Breast epithelium (tissue), 4 donors: Measurements from ENCODE around the gene ADGRL3. TPM values are rescaled to one million over a fixed set of nuclear protein-coding genes. Genes with fewer than 3 reads are reported as not detected.

Experiments used
- DNase-seq, 2 donors: peaks; one replicate each; pipeline ENCODE4 v3.0.0-alpha.2; 2019; ENCODE audit warnings: low spot score in 2 of 2
- H3K27ac ChIP-seq, 2 donors: fragments of 200-600 bp; sonication (generic) in 1 of 2; one replicate each; pipeline ENCODE4 v1.5.1; 2016 to 2019; ENCODE audit warnings: mild to moderate bottlenecking in 1 of 2
- H3K27me3 ChIP-seq, 2 donors: fragments of 200-600 bp; sonication (generic) in 1 of 2; one replicate each; pipeline versions ENCODE4 v1.5.1 to v1.6.0; 2017 to 2019; ENCODE audit warnings: control low read depth in 1 of 2, mild to moderate bottlenecking in 1 of 2
- H3K36me3 ChIP-seq: fragments of 200-600 bp; one replicate; pipeline ENCODE4 v1.5.1; 2019
- H3K4me1 ChIP-seq, 2 donors: fragments of 200-600 bp; sonication (generic); one replicate each; pipeline ENCODE4 v1.5.1; 2016 to 2019; ENCODE audit warnings: control low read depth in 1 of 2
- H3K4me3 ChIP-seq, 3 donors: fragments of 200-600 bp; sonication (generic); 1 replicate in 2 of 3; 2 replicates in 1 of 3; pipeline ENCODE4 v1.5.1; 2016 to 2019; ENCODE audit warnings: mild to moderate bottlenecking in 3 of 3, moderate library complexity in 2 of 3
- H3K9me3 ChIP-seq, 2 donors: fragments of 200-600 bp; sonication (generic) in 1 of 2; one replicate each; pipeline ENCODE4 v1.5.1; 2016 to 2019; ENCODE audit warnings: control low read depth in 1 of 2
- POLR2A ChIP-seq: fragments of 450-650 bp; IDR thresholded peaks from one replicate; pipeline ENCODE4 v1.6.1; 2016; ENCODE audit warnings: antibody characterized with exemption, mild to moderate bottlenecking, moderate library complexity
- POLR2AphosphoS5 ChIP-seq, 3 donors: sonication (generic); formaldehyde crosslinking; IDR thresholded peaks; one replicate each; pipeline ENCODE4 v1.6.1; 2017; ENCODE audit warnings: antibody characterized with exemption in 3 of 3
- intact Hi-C: fragments of 100-400 bp; cut with DNase I; formaldehyde crosslinking; loops from one replicate; pipeline ENCODE4 v1.15.1; 2023; ENCODE audit warnings: low total_unique reads
- total RNA-seq, 3 donors: library from RNA; depleted of rRNA; stranded (reverse); fragments of >200 nt; gene quantifications; one replicate each; pipeline ENCODE4 v1.1.0, GENCODE V29; 2016
- TF ChIP-seq, protein P1 (sequence below), 3 donors: fragments of 450-650 bp; IDR thresholded peaks; one replicate each; pipeline ENCODE4 v1.5.1; 2016 to 2017; ENCODE audit warnings: antibody characterized with exemption in 3 of 3, mild to moderate bottlenecking in 3 of 3, moderate library complexity in 3 of 3

ADGRL3 gene
- total RNA-seq, 3 donors from 2014 or later: 4.2 to 8.2 (median 6.6) TPM

DNA sequence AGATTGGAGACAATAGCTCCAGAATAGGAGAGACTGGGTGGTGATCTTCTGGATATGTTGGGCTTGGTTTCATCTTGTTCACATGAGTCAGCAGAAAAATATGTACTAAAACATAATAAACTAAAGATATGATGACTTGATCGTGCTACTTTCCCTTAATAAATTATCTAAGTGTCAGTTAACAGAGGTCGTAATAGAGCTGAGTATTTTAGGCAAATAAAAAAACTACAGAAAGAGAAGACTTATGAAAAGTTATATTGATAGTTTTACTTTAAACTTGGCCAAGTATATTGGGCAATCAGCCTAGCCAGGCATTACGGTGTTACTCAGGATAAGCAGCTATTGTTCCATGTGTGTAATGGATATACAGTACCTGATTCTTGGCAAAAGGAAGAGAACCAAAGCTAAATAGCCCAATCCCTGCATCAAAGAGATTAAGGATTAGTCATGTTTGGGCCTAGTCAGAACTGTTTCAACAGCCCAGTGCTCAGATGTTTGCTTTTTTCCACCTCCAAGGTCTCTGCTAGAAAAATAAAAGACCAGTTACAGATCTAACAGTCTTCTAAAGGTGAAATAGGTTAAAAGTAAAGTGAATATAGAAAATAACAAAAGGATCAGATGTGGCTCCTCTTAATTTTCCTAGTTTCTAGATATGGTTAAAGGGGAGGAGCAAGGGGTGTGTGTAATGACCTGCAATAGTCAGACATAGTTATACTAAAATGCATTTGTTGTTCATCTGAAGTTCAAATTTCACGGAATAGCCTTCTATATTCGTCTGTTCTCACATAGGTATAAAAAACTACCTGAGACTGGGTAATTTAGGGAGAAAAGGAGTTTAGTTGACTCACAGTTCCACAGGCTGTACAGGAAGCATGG is 262.6 kb downstream of the ADGRL3 start:
- Histone ChIP-seq H3K4me1 (no peaks in the 10 kb centered on the region), H3K9me3 (no peaks in the 10 kb centered on the region), H3K36me3 (no peaks in the 10 kb centered on the region), H3K27me3 (no peaks in the 10 kb centered on the region), H3K27ac (no peak overlapping the region), H3K4me3 (no peak overlapping the region)
- DNase-seq: no peak
- TF ChIP-seq POLR2A (no peak), POLR2AphosphoS5 (IDR thresholded peaks at IDR 0.05) (no peak)
- TF ChIP-seq, protein P1, sequence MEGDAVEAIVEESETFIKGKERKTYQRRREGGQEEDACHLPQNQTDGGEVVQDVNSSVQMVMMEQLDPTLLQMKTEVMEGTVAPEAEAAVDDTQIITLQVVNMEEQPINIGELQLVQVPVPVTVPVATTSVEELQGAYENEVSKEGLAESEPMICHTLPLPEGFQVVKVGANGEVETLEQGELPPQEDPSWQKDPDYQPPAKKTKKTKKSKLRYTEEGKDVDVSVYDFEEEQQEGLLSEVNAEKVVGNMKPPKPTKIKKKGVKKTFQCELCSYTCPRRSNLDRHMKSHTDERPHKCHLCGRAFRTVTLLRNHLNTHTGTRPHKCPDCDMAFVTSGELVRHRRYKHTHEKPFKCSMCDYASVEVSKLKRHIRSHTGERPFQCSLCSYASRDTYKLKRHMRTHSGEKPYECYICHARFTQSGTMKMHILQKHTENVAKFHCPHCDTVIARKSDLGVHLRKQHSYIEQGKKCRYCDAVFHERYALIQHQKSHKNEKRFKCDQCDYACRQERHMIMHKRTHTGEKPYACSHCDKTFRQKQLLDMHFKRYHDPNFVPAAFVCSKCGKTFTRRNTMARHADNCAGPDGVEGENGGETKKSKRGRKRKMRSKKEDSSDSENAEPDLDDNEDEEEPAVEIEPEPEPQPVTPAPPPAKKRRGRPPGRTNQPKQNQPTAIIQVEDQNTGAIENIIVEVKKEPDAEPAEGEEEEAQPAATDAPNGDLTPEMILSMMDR (IDR thresholded peaks at IDR 0.05): no peak
- intact Hi-C loops: no loop called here

DNA sequence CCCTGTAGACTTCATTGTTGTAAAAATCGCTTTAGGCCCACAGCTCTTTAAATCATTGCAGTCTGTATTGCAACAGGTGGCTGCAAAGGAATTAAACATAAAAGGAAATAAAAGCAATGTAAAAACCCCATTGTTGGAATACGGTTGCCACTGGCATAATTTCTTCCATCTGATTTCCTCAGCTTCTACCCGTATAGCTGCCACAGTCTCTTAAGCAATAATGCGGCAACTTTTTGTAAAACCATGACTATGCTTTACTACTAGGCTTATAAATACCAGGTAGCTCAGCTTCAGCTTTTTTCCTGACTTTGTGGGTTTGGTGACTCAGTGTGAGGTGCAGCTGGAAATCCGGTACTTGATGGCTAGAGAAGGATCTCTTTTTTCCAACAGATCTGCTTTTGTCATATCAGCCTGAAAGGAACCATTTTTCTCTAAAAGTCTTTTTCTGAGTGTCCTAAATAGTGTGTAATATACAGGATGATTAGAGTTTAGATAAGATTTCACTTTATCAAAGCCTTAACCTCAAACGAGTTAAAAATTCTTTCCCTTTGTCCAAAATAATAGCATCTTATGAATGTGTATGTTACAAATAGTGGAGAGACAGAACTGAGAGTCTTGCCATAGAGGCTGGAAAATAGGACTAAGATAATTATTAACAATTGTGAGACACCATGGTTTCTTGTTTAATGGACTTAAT is 268.0 kb downstream of the ADGRL3 start:
- Histone ChIP-seq H3K4me3 (no peak overlapping the region), H3K27me3 (no peaks in the 10 kb centered on the region), H3K36me3 (no peaks in the 10 kb centered on the region), H3K27ac (no peak overlapping the region), H3K9me3 (no peaks in the 10 kb centered on the region), H3K4me1 (no peaks in the 10 kb centered on the region)
- intact Hi-C loops: no loop called here
- no peak for DNase-seq
- TF ChIP-seq, protein P1 (IDR thresholded peaks at IDR 0.05): no peak
- TF ChIP-seq POLR2A (no peak), POLR2AphosphoS5 (IDR thresholded peaks at IDR 0.05) (no peak)

DNA sequence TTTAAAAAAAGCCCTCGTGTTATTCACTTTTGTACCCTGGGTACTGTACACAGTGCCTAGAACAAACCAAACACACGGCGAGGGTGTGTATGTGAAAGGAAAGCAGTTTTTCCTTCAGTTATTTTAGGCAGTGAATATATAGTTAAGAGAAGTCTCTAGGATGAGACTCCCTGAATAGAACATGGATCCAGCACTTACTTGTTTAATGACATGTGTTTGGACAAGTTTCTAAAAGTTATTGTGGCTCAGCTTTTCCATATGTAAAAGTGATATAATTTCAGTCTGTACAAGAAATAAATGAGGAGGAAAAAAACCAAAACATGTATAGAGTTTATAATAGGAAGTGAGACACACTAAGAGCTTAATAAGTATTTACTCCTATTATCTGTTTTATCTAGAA is 273.2 kb downstream of the ADGRL3 start:
- H3K9me3 ChIP-seq: no peaks in the 10 kb centered on the region
- H3K36me3 ChIP-seq: no peaks in the 10 kb centered on the region
- intact Hi-C loops: loop anchor here (5.0 kb wide), 1 partner anchor 41 kb away; no protein-coding TSS in a partner anchor
- no peaks in the 10 kb centered on the region for H3K4me1 ChIP-seq
- H3K27ac ChIP-seq: no peak overlapping the region
- TF ChIP-seq POLR2AphosphoS5 (IDR thresholded peaks at IDR 0.05): no peak
- TF ChIP-seq, protein P1 (IDR thresholded peaks at IDR 0.05): no peak
- TF ChIP-seq POLR2A: no peak
- H3K27me3 ChIP-seq: no peaks in the 10 kb centered on the region
- DNase-seq: no peak
- no peak overlapping the region for H3K4me3 ChIP-seq

DNA sequence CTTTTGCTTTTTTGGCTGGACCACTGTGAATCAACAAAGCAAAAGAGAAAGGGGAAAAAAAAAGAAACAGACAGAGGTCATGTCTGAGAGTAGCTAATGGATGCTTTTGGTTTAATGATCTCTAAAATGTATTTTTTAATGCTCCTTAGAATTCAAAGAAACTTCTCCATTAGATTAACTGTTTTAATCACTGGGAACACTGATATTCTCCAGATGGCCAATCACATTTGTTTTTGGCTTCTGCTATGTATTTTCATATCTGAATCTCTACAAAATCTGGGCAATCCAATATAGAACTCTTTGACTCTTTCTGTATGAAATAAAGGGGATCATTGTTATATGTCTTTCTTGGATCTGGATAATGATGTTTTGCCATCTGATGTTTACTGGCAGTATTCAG is 278.2 kb downstream of the ADGRL3 start:
- no peak for DNase-seq
- intact Hi-C loops: no loop called here
- TF ChIP-seq, protein P1 (IDR thresholded peaks at IDR 0.05): no peak
- TF ChIP-seq POLR2A: no peak
- no peak for TF ChIP-seq POLR2AphosphoS5 (IDR thresholded peaks at IDR 0.05)

DNA sequence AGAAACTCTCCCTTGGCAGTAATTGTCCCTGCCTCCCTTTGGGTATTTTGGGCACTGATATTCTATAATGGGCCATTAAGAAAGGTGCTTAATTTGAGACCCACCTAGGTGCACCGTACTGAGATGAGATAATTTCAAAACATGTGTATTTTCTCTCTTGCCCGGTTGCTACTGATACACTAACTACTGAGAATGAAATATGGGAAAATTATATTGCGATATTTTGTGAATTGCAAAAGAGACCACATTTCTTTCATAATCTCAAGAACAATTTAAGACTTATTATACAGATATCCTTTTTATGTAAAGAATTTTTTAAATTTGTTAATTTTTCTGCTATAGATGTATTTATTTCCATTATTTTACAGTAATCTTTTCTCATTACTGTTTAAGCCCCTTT is 284.9 kb downstream of the ADGRL3 start:
- H3K4me3 ChIP-seq: no peak overlapping the region
- no peaks in the 10 kb centered on the region for H3K4me1 ChIP-seq
- no peaks in the 10 kb centered on the region for H3K9me3 ChIP-seq
- TF ChIP-seq POLR2A (no peak), POLR2AphosphoS5 (IDR thresholded peaks at IDR 0.05) (no peak)
- TF ChIP-seq, protein P1 (IDR thresholded peaks at IDR 0.05): no peak
- no peak overlapping the region for H3K27ac ChIP-seq
- H3K27me3 ChIP-seq: no peaks in the 10 kb centered on the region
- no peaks in the 10 kb centered on the region for H3K36me3 ChIP-seq
- no peak for DNase-seq
- intact Hi-C loops: no loop called here

More for the DNA sequence above, 278.2 kb downstream of the ADGRL3 start:
- Histone ChIP-seq H3K27ac (no peak overlapping the region), H3K27me3 (no peaks in the 10 kb centered on the region), H3K4me3 (no peak overlapping the region), H3K4me1 (no peaks in the 10 kb centered on the region), H3K9me3 (no peaks in the 10 kb centered on the region), H3K36me3 (no peaks in the 10 kb centered on the region)
